Spleen (tissue), 11 donors: Measurements from ENCODE around the gene PHLDA2. TPM values are rescaled to one million over a fixed set of nuclear protein-coding genes. Genes with fewer than 3 reads are reported as not detected.

ENCODE experiments used
- DNase-seq: peaks from one replicate; pipeline ENCODE4 v3.0.0-alpha.2; 2020
- H3K27ac ChIP-seq, 8 donors: fragments of 200-600 bp; sonication (generic) in 7 of 8; 1 replicate in 4 of 8; 2 replicates in 4 of 8; pipeline versions ENCODE4 v1.5.0 to v1.8.0; 2016 to 2021; ENCODE audit warnings: inconsistent platforms in 4 of 8, mild to moderate bottlenecking in 4 of 8, moderate library complexity in 1 of 8
- H3K27me3 ChIP-seq, 7 donors: fragments of 200-600 bp; sonication (generic) in 6 of 7; replicated peaks in 1 of 7; 1 replicate in 4 of 7; 2 replicates in 3 of 7; pipeline versions ENCODE4 v1.5.0 to v1.8.0; 2016 to 2021; ENCODE audit warnings: inconsistent platforms in 3 of 7, mild to moderate bottlenecking in 1 of 7
- H3K36me3 ChIP-seq, 6 donors: fragments of 200-600 bp; sonication (generic) in 5 of 6; 1 replicate in 4 of 6; 2 replicates in 2 of 6; pipeline versions ENCODE4 v1.5.0 to v1.8.0; 2016 to 2021; ENCODE audit warnings: inconsistent platforms in 2 of 6
- H3K4me1 ChIP-seq, 6 donors: fragments of 200-600 bp; sonication (generic) in 5 of 6; 1 replicate in 3 of 6; 2 replicates in 3 of 6; pipeline versions ENCODE4 v1.5.0 to v1.8.0; 2016 to 2021; ENCODE audit warnings: inconsistent platforms in 3 of 6
- H3K4me3 ChIP-seq, 8 donors: fragments of 200-600 bp; sonication (generic) in 7 of 8; 1 replicate in 4 of 8; 2 replicates in 4 of 8; pipeline versions ENCODE4 v1.5.0 to v1.8.0; 2016 to 2021; ENCODE audit warnings: inconsistent platforms in 4 of 8, mild to moderate bottlenecking in 4 of 8, moderate library complexity in 2 of 8
- H3K9me3 ChIP-seq, 8 donors: fragments of 200-600 bp; sonication (generic) in 7 of 8; 1 replicate in 4 of 8; 2 replicates in 4 of 8; pipeline versions ENCODE4 v1.5.0 to v1.8.0; 2016 to 2021; ENCODE audit warnings: inconsistent platforms in 4 of 8
- CTCF ChIP-seq, 11 experiments: fragments of 200-600 bp in 7 of 11; fragments of 450-650 bp in 4 of 11; sonication (generic) in 4 of 11; IDR thresholded peaks in 8 of 11; conservative IDR thresholded peaks in 3 of 11; 1 replicate in 7 of 11; 2 replicates in 4 of 11; pipeline versions ENCODE4 v1.4.0 to v1.8.0; 2016 to 2021; ENCODE audit warnings: antibody characterized with exemption in 11 of 11, inconsistent platforms in 4 of 11, mild to moderate bottlenecking in 1 of 11
- POLR2A ChIP-seq, 3 donors: fragments of 450-650 bp; IDR thresholded peaks; one replicate each; pipeline ENCODE4 v1.5.1; 2017; ENCODE audit warnings: antibody characterized with exemption in 3 of 3, mild to moderate bottlenecking in 1 of 3
- POLR2AphosphoS5 ChIP-seq, 3 donors: sonication (generic); formaldehyde crosslinking; IDR thresholded peaks; one replicate each; pipeline ENCODE4 v1.5.1; 2017; ENCODE audit warnings: antibody characterized with exemption in 3 of 3
- whole genome bisulfite sequencing, 5 donors: extraction: QIAGEN DNeasy Blood & Tissue Kit in 3 of 5; methylation state at CpG; one replicate each; pipeline versions ENCODE4 v1.1.5 to v1.1.7; 2013 to 2018; 5-methylcytosine and 5-hydroxymethylcytosine counted together
- intact Hi-C: fragments of 100-400 bp; cut with DNase I; formaldehyde crosslinking; loops from one replicate; pipeline ENCODE4 v1.15.0; 2023; ENCODE audit warnings: low total_unique reads
- polyA plus RNA-seq, 3 donors: library from polyadenylated mRNA; stranded (reverse); fragments of 200-250 nt; gene quantifications; one replicate each; pipeline ENCODE4 v1.2.1, GENCODE V29; 2013
- total RNA-seq, 7 donors: library from RNA; depleted of rRNA in 3 of 7; stranded (reverse); fragments of >200 nt in 3 of 7; fragmentation: NEBNext Ultra II Directional in 4 of 7; extraction: Animal tissue kit (Norgen Biotek cat#: 25700) in 4 of 7; gene quantifications; one replicate each; pipeline versions ENCODE4 v1.1.0 to v1.2.1, GENCODE V29; 2016 to 2021
- donor health status: healthy with polysubstance abuse.
- donor health status: DM: no; HTN: no; CAD: no; lungs with moderate emphysema.
- donor health status: DM: no; HTN: no; CAD: no.
- donor health status: Bipolar disorder and iron deficiency.
- donor health status: healthy.
- donor health status: DM: no; HTN: no; CAD: no.
- donor health status: DM: yes; HTN: yes; CAD: no.

PHLDA2 gene
- total and polyA plus RNA-seq, 10 donors = 1.4 to 3.5 (median 1.7) TPM; not detected in 1

GRCh38 chr11:2886191-2886894, 42.9 kb downstream of the PHLDA2 start:
- TF ChIP-seq POLR2A (IDR thresholded peaks at IDR 0.05) (no peak), CTCF (IDR thresholded peaks at IDR 0.05 in 8 of 11, conservative IDR thresholded peaks at IDR 0.05 in 3 of 11) (peak in 1 of 11 experiments; percentile 7), POLR2AphosphoS5 (IDR thresholded peaks at IDR 0.05) (peak in 1 of 3 donors; percentile 31)
- intact Hi-C loops = no loop called here
- Histone ChIP-seq H3K4me3 (peak overlapping the region; percentile 34 to 94 (median 50)), H3K36me3 (no peaks in the 10 kb centered on the region), H3K27ac (peak overlapping the region in 6 of 8 donors; percentile 38 to 73 (median 66)), H3K4me1 (peaks cover 4 to 81% (median 51%) of the 10 kb centered on the region in 6 donors), H3K27me3 (peaks cover 0 to 38% (median 13%) of the 10 kb centered on the region in 7 donors), H3K9me3 (no peaks in the 10 kb centered on the region)
- 11 to 23% (median 17%) methylated on average over 3 to 49 of the region's 49 CpGs for WGBS, 5 donors
- DNase-seq = peak; percentile 91

GRCh38 chr11:2885678-2886081, 43.5 kb downstream of the PHLDA2 start, which contains the start of gene CDKN1C:
Gene CDKN1C, minus strand, starts transcription at chr11:2885775. Its CDS starts 319 bp downstream, at chr11:2885456.
- no peak for TF ChIP-seq CTCF (IDR thresholded peaks at IDR 0.05 in 8 of 11, conservative IDR thresholded peaks at IDR 0.05 in 3 of 11)
- TF ChIP-seq POLR2AphosphoS5 (IDR thresholded peaks at IDR 0.05) = peak; percentile 94 to 96 (median 94)
- TF ChIP-seq POLR2A (IDR thresholded peaks at IDR 0.05) = peak in 2 of 3 donors; percentile 61 to 62
- H3K36me3 ChIP-seq = no peaks in the 10 kb centered on the region
- no peaks in the 10 kb centered on the region for H3K9me3 ChIP-seq
- peak within 1 kb of the TSS; percentile 58 to 87 (median 82) for H3K27ac ChIP-seq
- peak within 1 kb of the TSS; percentile 60 to 94 (median 82) for H3K4me3 ChIP-seq
- peaks cover 0 to 38% (median 13%) of the 10 kb centered on the region in 7 donors for H3K27me3 ChIP-seq
- DNase-seq = peak; percentile 95
- WGBS, 5 donors = 0 to 2% (median 1%) methylated on average over 13 to 61 of the region's 61 CpGs
- H3K4me1 ChIP-seq = peaks cover 8 to 80% (median 50%) of the 10 kb centered on the region in 6 donors
- intact Hi-C loops = no loop called here

GRCh38 chr11:2885017-2885677, 44.1 kb downstream of the PHLDA2 start:
- H3K27ac ChIP-seq = peak overlapping the region; percentile 48 to 87 (median 82)
- peaks cover 8 to 75% (median 48%) of the 10 kb centered on the region in 6 donors for H3K4me1 ChIP-seq
- no peaks in the 10 kb centered on the region for H3K36me3 ChIP-seq
- no peaks in the 10 kb centered on the region for H3K9me3 ChIP-seq
- TF ChIP-seq CTCF (IDR thresholded peaks at IDR 0.05 in 8 of 11, conservative IDR thresholded peaks at IDR 0.05 in 3 of 11) = peak in 7 of 11 experiments; percentile 14 to 50 (median 39)
- no peak for TF ChIP-seq POLR2A (IDR thresholded peaks at IDR 0.05)
- TF ChIP-seq POLR2AphosphoS5 (IDR thresholded peaks at IDR 0.05) = no peak
- H3K27me3 ChIP-seq = peaks cover 0 to 38% (median 13%) of the 10 kb centered on the region in 7 donors
- peak; percentile 91 for DNase-seq
- H3K4me3 ChIP-seq = peak overlapping the region; percentile 60 to 94 (median 82)
- WGBS, 5 donors = 0 to 1% (median 1%) methylated on average over 49 to 80 of the region's 80 CpGs
- intact Hi-C loops = no loop called here
